GM18508 (cell line): Measurements from ENCODE around the gene CTF1.

Source experiments
- ATAC-seq: cut with Tn5 transposase; IDR thresholded peaks from one replicate; pipeline ENCODE4 v1.9.1; 2021; ENCODE audit warnings: moderate number of reproducible peaks; ENCODE audit not compliant: insufficient read depth, unreplicated experiment

CTF1 gene

DNA sequence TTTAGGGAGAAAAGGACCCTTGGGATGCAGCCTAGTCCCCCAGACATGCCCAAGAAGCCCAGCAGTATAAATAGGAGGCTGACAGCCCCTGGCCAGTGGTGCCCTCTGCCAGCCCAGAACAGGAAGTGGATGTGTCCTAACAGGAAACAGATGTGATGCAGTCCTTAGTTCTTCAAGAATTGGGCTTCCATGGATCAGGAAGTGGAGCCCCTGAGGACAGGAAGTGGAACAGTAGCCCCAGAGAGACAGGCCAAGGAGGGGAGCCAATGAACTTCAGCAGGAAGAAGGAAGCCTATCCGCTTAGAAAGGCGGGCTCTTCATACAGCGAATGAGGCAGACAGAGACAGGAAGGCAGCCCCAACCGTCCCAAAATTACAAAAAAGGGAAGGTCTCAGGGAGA lies 7.2 kb downstream of the CTF1 start:
- no peak for ATAC-seq

- no peak for ATAC-seq
Measured at GRCh38 chr16:30904114-30904780, 7.8 kb downstream of the CTF1 start.

DNA sequence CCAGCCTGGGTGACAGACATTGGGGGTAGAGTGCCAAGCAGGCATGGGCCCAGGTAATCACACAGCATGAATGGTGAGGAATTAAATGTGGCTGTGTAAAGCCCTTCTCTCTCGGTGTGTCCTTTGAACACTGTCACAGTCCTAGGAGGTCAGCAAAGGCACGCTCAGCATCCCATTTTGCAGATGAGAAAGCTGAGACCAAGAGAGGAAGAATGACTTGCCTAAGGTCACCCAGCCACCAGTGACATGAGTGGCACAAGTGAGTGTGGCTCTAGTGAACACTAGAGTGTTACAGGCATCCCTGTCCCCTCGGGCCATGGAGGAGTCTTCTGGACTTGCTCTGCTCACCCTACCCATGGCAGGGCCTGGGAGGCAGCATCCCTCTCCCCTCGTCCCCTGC lies 10.7 kb downstream of the CTF1 start:
- no peak for ATAC-seq

DNA sequence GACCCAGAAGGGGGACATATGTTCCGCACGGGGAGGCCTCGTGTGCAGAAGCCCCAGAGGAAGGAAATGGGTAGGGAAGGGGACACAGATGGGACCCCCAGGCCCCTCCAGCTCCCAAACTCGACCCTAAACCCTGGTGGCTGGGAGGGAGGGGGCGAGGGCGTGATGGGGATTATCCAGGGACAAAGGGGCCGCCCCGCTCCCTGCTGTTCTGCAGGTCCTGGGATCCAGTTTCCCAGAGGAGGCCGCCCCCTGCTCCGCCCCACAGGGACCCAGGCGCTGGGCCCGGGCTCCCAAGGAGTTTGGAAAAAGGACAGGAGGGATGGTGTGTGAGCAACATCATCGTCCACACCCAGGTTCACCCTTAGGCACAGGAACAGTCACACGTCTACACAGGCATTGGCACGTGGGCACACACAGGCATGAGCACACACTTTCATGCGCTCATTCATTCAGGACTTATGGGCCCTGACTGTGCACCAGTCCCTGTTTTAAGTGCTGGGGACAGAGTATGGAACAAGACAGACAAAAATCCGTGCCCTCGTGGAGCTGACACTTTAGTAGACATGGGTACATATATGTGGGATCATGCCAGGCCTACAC lies 14.1 kb downstream of the CTF1 start:
- ATAC-seq = no peak

DNA sequence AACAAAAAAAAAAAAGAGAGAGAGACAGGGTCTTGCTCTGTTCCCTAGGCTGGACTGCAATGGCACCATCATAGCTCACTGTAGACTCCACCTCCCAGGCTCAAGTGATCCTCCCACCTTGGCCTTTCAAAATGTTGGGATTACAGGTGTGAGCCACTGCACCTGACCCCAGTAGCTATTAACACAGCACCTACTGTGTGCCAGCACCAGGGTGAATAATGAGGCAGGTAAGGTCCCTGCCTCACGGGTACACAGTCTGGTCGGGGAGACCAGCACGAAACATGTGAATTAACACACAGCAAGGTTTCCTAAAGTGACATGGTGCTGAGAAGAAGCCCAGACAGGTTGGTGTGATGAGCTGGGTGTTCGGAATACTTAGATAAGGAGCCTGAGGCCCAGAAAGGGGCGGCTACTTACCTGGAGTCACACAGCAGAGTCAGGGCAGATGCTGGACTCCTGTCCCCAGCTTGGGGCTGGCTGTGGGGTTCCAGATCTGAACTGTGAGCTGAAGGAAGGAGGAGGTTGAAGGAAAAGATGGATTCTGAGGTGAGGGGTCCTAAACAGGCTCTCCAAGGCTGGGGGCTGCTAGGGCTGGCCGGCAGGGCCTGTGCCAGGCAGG lies 16.5 kb downstream of the CTF1 start:
- ATAC-seq = no peak

GRCh38 chr16:30914830-30915229 lies 18.4 kb downstream of the CTF1 start:
- ATAC-seq = no peak

GRCh38 chr16:30918614-30919013 lies 22.2 kb downstream of the CTF1 start:
- ATAC-seq = no peak

DNA sequence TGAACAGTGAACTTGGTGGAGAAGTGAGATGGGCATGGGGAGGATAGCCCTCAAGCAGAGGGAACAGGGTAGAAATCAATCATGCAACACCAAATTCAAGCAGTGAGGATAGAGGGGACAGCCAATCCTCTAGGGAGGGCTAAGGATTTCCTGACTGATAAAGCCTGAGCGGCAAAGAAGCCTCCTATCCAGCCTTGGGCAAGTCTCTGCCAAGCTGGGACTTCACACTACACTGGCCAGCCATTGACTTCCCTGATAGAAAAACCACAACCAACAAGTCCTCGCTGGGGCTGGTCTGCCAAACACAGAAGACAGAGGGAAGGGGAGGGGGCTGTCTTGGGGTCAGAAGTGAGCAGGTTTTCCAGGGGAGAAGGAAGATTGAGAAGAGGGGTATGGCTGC lies 24.5 kb downstream of the CTF1 start:
- ATAC-seq = no peak

DNA sequence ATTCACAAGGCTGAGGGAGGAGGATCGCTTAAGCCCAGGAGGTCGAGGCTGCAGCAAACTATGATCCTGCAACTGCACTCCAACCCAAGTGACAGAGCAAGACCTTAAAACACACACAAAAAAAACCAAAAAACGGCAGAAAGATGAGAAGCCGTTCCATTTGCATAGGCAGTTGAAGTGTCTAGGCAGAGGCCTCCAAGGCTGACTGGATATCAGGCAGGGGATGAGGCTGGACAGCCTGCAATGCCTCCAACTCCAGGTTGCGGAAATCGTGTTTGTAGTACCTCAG lies 25.0 kb downstream of the CTF1 start:
- no peak for ATAC-seq

DNA sequence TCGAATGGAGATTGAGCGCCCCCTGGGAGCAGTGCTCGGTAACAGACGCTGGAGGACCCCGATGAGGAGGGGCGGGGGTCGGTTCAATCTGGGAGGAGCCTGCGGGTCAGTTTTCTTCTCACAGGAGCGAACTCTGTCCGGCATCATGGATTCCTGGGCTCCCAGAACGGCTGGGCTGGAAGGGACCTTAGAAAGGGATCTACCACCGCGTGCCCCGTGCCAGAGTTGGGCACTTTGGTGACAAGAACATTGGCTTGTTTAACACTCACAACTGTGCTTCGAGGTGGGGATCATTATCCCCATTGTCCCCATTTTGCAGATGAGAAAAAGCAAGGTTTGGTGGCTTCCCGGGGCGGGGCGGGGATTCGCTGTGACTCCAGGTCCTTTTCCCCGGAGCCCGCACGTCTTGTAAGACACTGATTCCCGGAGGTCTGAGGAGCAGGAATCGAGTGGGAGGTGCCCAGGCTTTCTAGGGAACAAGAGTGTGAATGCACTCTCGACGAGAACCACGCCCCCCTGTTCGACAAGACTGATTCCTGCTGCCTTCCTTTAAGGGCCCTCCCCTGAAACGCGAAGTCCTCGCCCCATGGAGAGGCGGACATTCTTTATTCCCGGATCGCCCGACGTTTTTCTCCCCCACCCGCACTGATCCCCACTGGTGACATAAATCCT lies 25.5 kb downstream of the CTF1 start:
- ATAC-seq = no peak

DNA sequence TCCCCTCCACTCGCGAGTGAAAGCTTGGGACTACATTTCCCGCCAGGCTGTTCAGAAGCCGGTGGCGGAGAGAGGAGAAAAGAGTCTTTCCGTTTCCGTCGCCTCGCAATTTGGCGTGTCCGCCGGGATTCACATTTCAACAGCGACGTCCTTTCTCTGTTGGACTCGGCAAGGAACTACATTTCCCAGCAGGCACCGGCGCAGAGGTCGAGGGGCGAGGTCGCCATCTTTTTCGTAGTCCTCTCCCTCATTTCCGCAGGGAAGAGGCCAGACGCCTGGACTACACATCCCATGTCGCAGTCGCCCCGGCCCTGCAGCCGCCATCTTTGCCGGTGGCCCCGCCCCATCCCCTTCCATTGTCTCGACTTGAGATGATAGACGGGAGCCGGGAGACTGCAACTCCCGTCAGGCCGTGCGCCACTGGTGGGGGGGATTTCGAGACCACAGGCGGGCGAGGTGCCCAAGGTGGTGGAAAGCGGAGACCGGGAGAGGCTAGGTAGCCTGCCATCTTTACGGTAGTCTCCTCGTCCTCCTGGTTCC lies 26.1 kb downstream of the CTF1 start:
- ATAC-seq = peak; percentile 60

DNA sequence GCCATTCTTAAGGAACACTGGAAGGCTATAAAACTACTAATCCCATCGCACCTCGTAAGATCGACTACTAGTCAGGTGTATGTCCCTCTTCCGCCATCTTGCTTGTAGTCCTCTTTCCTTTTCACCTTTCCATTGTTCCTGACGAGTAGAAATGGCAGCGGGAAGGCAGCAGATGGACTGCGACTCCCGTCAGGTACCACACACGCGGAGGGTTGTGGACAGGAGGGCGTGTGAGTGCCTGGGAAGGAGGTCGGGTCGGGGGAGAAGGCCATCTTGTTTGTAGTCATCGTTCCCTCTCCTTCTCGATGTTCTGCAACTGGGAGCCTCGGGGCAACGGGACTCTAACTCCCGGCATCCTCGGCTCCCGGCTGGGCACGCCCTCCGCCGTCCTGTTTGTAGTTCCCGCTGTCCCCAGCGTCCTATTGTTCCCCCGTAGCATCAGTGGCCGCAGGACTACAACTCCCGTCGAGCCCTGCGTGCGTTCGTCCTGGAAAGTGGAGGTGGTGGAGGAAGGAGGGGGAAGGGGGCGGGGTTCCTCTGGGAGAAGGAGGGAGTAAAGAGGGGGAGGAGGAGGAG lies 26.6 kb downstream of the CTF1 start:
- peak; percentile 57 for ATAC-seq

DNA sequence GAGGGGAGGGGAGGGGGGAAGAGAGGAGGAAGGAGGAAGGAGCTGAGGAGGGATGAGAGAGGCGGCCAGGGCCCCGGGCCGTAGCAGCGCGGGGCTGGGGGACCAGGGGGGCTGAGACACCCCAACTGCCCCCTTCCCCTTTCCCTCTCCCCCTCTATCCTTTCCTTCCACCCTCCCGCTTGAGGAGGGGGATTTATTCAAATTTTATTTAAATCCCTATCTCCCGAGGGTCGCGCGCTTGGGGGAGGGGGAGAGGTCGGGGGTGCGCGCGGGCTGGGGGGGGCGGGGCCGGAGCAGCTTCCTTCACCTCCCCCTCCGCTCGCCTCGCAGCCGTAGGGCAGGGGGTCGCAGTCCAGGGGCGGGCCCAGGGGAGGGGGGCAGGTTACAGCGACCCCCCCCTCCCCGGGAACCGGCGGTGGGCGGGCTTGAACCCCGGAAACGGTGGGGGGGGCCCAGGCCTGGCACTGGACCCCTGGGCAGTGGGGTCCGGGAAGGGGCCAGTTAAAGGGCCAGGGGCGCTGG lies 27.2 kb downstream of the CTF1 start, which contains the start of gene FBXL19:
TSS of gene FBXL19 (plus strand) at position 19 of the 522 bp plus-strand sequence. CDS start 2,183 bp downstream, outside the sequence.
- ATAC-seq = no peak

DNA sequence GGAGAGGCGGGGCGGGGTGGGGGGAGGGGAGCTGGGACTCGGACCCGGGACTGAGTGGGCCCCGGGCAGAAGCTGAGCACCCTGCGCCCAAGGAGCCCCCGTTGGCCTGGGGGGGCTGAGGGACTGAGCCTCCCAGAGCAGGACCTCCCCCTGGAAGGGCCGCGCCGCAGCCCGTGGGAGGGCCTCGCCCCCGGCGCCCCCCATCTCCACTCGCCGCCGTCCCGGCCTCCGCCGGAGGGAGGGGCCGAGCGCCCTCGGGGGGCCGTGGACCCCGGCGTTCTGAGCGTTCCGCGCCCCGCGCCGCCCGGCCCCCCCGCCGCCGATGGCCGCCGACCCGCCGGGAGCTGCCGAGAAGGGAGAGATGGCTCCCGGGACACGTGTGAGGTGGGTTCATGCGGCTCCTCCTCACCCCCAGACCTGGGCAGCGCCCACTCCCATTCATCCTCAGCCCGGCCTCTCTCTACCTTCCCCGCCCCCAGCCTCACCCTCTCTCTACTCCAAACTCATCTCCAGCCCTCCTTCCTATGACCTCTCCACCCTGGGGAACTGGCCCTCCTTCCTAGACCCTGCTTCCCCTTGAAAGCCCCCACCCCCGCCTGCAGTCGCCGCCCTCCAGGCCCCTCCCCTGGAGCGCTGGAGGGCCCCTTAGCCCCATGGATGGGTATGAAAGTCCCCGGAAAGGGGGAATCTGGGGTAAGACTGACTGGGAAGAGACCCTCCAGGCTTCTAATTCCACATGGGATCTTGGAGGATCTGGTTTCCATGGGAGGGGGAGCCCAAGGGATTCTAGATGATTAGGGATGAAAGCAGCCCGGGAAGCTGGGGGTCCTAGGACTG lies 27.9 kb downstream of the CTF1 start:
- no peak for ATAC-seq

GRCh38 chr16:30924913-30925631 lies 28.7 kb downstream of the CTF1 start:
- no peak for ATAC-seq

DNA sequence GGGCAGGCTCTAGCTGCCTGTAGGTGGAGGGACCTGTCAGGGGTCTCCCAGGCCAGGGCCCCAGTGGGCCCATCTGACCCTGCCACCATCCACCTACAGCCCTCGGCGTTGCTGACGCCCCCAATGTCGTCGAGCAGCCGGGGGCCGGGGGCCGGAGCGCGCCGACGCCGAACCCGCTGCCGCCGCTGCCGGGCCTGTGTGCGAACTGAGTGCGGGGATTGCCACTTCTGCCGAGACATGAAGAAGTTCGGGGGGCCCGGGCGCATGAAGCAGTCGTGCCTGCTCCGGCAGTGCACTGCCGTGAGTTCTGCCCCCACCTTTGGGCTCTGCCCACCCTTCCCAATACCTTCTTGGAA lies 29.2 kb downstream of the CTF1 start:
- no peak for ATAC-seq

DNA sequence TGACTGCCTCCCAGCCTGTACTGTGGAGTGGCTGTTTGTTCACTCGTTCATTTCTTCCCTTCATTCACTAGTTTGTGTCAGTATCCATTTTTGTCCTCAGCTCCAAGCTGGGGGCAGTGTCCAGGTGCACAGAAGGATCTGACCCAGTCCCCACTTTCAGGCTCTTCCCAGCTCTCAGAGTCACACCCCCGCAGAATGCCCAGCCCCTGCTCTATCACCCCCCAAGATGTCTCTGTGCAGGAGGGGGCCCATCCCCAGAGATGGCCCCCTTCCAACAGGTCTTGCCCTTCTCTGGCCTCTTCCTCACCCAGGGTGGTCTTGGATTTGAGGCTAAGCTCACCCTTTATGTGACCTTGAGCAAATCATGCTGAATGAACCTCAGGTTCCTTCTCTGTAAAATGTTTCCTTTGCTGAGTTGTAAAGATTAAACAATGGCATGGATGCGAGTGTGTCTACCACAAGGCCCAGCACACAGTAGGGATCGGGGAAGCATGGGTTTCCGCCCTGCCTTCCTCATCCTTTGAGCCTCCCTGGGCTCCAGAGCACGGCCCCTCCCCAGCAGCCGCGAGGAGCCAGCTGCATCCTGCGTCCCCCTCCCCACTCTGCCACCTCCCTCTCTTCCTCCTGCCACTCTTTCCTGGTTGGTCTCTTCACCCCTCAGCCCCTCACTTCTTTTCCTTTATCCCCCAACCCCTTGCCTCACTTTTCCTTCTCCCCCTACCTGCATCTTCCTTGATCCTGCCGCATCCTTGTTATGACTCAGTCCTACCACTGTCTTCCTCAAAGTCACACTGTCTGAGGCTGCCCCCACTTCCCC lies 29.8 kb downstream of the CTF1 start:
- ATAC-seq = no peak
